HUES64 (cell line): ENCODE results near the gene CACNA1C.

Experiments used
- H3K27ac ChIP-seq: 2 replicates; pipeline ENCODE4 v1.7.0; 2013; ENCODE audit warnings: low read depth, low read length, inconsistent platforms
- H3K27me3 ChIP-seq: 2 replicates; pipeline ENCODE4 v1.6.1; 2013; ENCODE audit warnings: mild to moderate bottlenecking, low read length; ENCODE audit not compliant: insufficient read depth
- H3K36me3 ChIP-seq: 2 replicates; pipeline ENCODE4 v1.6.1; 2013; ENCODE audit warnings: mild to moderate bottlenecking, low read length; ENCODE audit not compliant: insufficient read depth
- H3K4me1 ChIP-seq: 2 replicates; pipeline ENCODE4 v1.6.1; 2013; ENCODE audit warnings: mild to moderate bottlenecking, low read length, moderate library complexity; ENCODE audit not compliant: insufficient read depth
- H3K4me3 ChIP-seq: 2 replicates; pipeline ENCODE4 v1.5.1; 2013; ENCODE audit warnings: mild to moderate bottlenecking, low read length, moderate library complexity
- H3K9ac ChIP-seq: 2 replicates; pipeline ENCODE4 v1.6.1; 2013; ENCODE audit warnings: mild to moderate bottlenecking, low read depth, low read length
- H3K9me3 ChIP-seq: 2 replicates; pipeline ENCODE4 v1.6.1; 2013; ENCODE audit warnings: low read depth, low read length; ENCODE audit not compliant: insufficient read depth
- WGBS: fragments of 150-250, 120-280 bp; methylation state at CpG from one replicate; pipeline ENCODE4 v1.1.7; 2013; ENCODE audit warnings: missing lambda C conversion rate; 5-methylcytosine and 5-hydroxymethylcytosine counted together

Gene CACNA1C

GRCh38 chr12:2627835-2628191 lies 575.0 kb downstream of the CACNA1C start:
- no peaks in the 10 kb centered on the region for H3K27me3 ChIP-seq
- H3K4me1 ChIP-seq = peaks cover 29% of the 10 kb centered on the region
- no peak overlapping the region for H3K27ac ChIP-seq
- no peak overlapping the region for H3K4me3 ChIP-seq
- no peaks in the 10 kb centered on the region for H3K36me3 ChIP-seq
- WGBS = 79% methylated on average over 10 of the region's 11 CpGs
- H3K9me3 ChIP-seq = no peaks in the 10 kb centered on the region
- H3K9ac ChIP-seq = no peak overlapping the region

DNA sequence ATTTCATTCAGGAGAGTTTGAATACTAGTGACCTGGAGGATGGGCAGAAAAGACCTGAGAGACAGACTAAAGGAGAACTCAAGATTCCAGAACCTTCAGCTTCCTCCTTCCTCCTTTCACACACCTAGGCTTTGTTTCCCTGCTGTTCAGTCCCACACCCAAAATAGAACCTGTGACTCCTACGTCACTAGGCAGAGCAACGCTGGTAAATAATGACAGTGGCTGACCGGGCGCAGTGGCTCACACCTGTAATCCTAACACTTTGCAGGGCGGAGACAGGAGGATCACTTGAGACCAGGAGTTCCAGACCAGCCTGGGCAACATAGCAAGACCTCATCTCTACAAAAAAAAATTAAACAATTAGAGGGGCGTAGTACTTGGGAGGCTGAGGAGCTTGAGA lies 575.6 kb downstream of the CACNA1C start:
- Histone ChIP-seq H3K27me3 (no peaks in the 10 kb centered on the region), H3K9ac (no peak overlapping the region), H3K4me1 (peaks cover 29% of the 10 kb centered on the region), H3K27ac (no peak overlapping the region), H3K9me3 (no peaks in the 10 kb centered on the region), H3K4me3 (no peak overlapping the region), H3K36me3 (no peaks in the 10 kb centered on the region)
- 92% methylated on average over 6 of the region's 6 CpGs for WGBS

DNA sequence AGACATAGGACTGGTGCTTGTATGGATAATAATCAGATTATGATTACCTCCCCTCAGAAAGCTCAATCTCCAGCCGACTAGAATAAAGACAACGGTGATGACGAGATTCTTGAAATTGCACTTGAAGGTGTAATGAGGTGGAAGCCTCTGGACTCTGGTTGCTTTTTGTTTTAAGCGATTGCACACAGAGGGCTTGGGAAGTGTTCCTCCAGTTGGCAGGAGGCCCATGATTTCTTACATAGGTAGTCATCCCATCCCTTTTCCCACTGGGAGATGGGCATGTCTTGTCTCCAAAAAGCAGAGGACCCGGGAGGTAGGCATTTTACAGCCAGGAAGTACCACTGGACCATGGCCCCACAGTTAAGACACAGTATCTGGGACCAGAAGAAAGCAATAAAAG lies 576.3 kb downstream of the CACNA1C start:
- Histone ChIP-seq H3K9me3 (no peaks in the 10 kb centered on the region), H3K27me3 (no peaks in the 10 kb centered on the region), H3K4me1 (peaks cover 29% of the 10 kb centered on the region), H3K36me3 (no peaks in the 10 kb centered on the region), H3K4me3 (no peak overlapping the region), H3K9ac (no peak overlapping the region), H3K27ac (no peak overlapping the region)
- 92% methylated on average over 5 of the region's 5 CpGs for WGBS

DNA sequence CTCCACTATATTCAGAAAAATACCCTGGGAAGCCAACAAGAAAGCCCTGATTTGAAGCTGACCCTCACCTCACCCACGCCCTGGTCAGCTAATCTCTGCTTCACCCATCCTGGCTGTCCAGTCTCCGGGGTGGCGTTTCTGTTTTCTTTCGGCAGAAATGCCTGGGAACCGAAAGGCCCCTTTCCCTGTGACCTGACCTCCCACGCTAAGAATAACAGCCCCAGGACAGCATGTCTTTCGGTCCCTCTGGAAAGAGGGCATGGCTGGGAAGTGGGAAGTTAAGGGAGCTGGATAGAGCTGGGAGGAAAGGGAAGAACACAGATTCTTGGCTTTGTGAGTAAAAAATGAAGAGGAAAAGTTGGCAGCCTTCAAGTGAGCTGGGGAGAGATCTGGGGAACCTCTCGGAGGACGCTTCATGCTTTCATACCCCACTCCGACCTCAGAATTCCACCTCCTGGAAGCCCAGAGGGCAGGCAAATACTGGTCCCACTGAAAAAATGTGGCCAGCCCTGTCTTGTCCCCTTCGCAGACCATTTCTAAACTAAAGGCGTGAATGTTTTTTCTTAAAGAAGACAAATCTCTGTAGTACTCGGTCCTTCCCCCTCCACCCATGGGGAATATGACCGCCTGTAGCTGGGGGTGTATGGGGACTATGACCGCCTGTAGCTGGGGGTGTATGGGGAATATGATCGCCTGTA lies 579.0 kb downstream of the CACNA1C start:
- no peak overlapping the region for H3K9ac ChIP-seq
- no peaks in the 10 kb centered on the region for H3K36me3 ChIP-seq
- no peak overlapping the region for H3K27ac ChIP-seq
- H3K27me3 ChIP-seq = no peaks in the 10 kb centered on the region
- WGBS = 92% methylated on average over 12 of the region's 16 CpGs
- H3K4me3 ChIP-seq = no peak overlapping the region
- H3K9me3 ChIP-seq = no peaks in the 10 kb centered on the region
- peaks cover 14% of the 10 kb centered on the region for H3K4me1 ChIP-seq

DNA sequence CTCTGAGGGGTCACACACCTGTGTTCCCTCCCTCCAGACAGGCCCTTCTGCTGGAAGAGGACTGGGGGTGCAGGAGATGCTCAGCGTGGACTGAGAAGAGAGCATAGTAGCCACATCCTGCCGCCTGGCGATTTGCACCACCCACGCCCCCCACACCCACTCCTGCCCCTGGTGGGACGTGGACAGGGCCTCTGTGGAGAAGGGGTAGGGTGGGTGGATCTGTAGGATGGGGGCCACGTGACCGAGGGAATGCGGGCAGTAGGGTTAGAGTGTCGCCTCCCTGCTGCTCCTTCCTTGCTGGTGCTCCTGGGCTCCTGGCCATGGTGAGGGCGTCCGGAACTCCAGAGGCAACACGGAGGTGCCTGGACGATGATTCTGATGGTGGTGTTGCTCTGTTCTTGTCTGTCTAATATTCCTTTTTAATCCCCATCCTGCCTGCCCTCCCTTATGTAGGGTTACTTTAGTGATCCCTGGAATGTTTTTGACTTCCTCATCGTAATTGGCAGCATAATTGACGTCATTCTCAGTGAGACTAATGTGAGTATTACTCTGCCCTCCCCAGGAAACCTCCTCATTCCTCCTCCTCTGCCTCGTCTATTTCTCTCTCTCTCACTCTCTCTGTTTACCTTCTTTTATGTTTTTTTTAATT lies 580.5 kb downstream of the CACNA1C start:
- Histone ChIP-seq H3K27ac (no peak overlapping the region), H3K27me3 (no peaks in the 10 kb centered on the region), H3K9me3 (no peaks in the 10 kb centered on the region), H3K4me1 (0 out of 2 replicates have a peak, but pooled peaks cover under 1% of the 10 kb centered on the region), H3K4me3 (no peak overlapping the region), H3K9ac (no peak overlapping the region), H3K36me3 (no peaks in the 10 kb centered on the region)
- 91% methylated on average over 14 of the region's 16 CpGs for WGBS

DNA sequence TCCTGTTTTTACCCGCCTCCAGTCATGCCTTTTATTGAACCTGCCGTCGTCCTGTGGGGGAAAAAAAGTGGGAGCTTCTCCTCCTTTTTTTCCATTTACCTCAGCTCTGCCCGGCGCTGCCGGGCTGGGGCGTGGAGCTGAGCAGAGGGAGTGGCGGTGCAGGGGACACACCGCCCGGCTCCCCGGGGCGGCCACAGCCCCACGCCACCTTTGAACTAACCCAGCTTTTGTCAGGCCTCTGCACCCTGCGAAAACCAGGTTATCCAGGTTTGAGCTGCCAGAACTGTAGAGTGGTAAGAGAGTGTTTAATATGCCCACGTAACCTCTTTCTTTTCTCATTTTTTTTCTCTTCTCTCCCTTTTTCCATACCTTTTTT lies 581.0 kb downstream of the CACNA1C start:
- no peaks in the 10 kb centered on the region for H3K27me3 ChIP-seq
- H3K27ac ChIP-seq = no peak overlapping the region
- no peaks in the 10 kb centered on the region for H3K36me3 ChIP-seq
- 86% methylated on average over 14 of the region's 15 CpGs for WGBS
- H3K4me1 ChIP-seq = no peaks in the 10 kb centered on the region
- no peak overlapping the region for H3K4me3 ChIP-seq
- H3K9ac ChIP-seq = no peak overlapping the region
- no peaks in the 10 kb centered on the region for H3K9me3 ChIP-seq

GRCh38 chr12:2634471-2634870 lies 581.7 kb downstream of the CACNA1C start:
- Histone ChIP-seq H3K27me3 (no peaks in the 10 kb centered on the region), H3K4me1 (no peaks in the 10 kb centered on the region), H3K27ac (no peak overlapping the region)

DNA sequence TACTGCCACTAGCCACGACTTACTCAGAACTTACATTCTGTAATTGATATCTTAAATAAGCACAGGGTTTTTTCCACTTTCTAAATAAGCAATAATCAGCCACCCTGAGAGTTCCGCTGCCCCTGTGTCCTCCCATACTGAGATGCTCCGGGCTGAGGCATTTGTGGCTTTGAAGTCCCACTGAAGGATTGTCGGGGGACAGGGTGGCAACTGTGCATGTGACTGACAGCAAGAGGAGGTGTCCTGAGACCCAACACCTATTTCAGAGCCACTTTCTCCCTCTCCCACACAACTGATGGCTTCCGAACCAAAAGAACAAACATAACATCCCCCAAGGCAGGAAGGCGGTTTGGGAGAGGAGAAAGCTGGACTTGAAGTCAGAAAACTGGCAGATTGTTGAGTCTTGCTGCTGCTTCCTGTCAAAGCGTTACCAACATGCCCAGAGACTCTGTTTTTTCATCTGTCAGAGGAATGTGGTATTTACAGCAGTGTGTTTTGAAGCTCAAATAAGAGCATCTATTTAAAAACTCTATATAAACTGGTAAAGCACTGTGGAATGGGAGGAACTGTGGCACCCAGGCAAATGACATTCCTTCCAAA lies 584.1 kb downstream of the CACNA1C start:
- no peaks in the 10 kb centered on the region for H3K36me3 ChIP-seq
- H3K9me3 ChIP-seq = no peaks in the 10 kb centered on the region
- H3K27ac ChIP-seq = no peak overlapping the region
- WGBS = 90% methylated on average over 7 of the region's 7 CpGs
- no peaks in the 10 kb centered on the region for H3K27me3 ChIP-seq
- no peak overlapping the region for H3K4me3 ChIP-seq
- H3K4me1 ChIP-seq = peaks cover 8% of the 10 kb centered on the region
- H3K9ac ChIP-seq = no peak overlapping the region

More at GRCh38 chr12:2634471-2634870, 581.7 kb downstream of the CACNA1C start:
- no peak overlapping the region for H3K9ac ChIP-seq
- no CpG with 5 or more reads among the region's 2 CpGs for WGBS
- no peak overlapping the region for H3K4me3 ChIP-seq
- no peaks in the 10 kb centered on the region for H3K36me3 ChIP-seq
- H3K9me3 ChIP-seq = no peaks in the 10 kb centered on the region

GRCh38 chr12:2637371-2637770 lies 584.6 kb downstream of the CACNA1C start:
- 91% methylated on average over 8 of the region's 8 CpGs for WGBS
- Histone ChIP-seq H3K4me3 (no peak overlapping the region), H3K4me1 (peaks cover 8% of the 10 kb centered on the region), H3K9me3 (no peaks in the 10 kb centered on the region), H3K27me3 (no peaks in the 10 kb centered on the region), H3K27ac (no peak overlapping the region), H3K36me3 (no peaks in the 10 kb centered on the region), H3K9ac (no peak overlapping the region)

GRCh38 chr12:2638273-2639019 lies 585.7 kb downstream of the CACNA1C start:
- H3K4me3 ChIP-seq = no peak overlapping the region
- H3K27me3 ChIP-seq = no peaks in the 10 kb centered on the region
- no peaks in the 10 kb centered on the region for H3K36me3 ChIP-seq
- H3K27ac ChIP-seq = no peak overlapping the region
- H3K9me3 ChIP-seq = no peaks in the 10 kb centered on the region
- WGBS = 89% methylated on average over 15 of the region's 15 CpGs
- H3K4me1 ChIP-seq = peaks cover 8% of the 10 kb centered on the region
- no peak overlapping the region for H3K9ac ChIP-seq

GRCh38 chr12:2639020-2639298 lies 586.2 kb downstream of the CACNA1C start:
- WGBS = 93% methylated on average over 10 of the region's 10 CpGs
- H3K27me3 ChIP-seq = no peaks in the 10 kb centered on the region
- no peak overlapping the region for H3K27ac ChIP-seq

More at GRCh38 chr12:2639020-2639298, 586.2 kb downstream of the CACNA1C start:
- Histone ChIP-seq H3K9ac (no peak overlapping the region), H3K9me3 (no peaks in the 10 kb centered on the region), H3K36me3 (no peaks in the 10 kb centered on the region), H3K4me3 (no peak overlapping the region), H3K4me1 (peaks cover 8% of the 10 kb centered on the region)
